Activated T-cell treated with anti-CD3 and anti-CD28 coated beads, Interleukin-2, amount 50 U/mL, for 72 hours (primary cell): ENCODE data around the gene SYNPO2. TPM values are rescaled to one million over a fixed set of nuclear protein-coding genes. Genes with fewer than 3 reads are reported as not detected.

Source experiments
- ATAC-seq, 2 donors: fragments of 150-1000 bp; cut with Tn5 transposase; replicated peaks in 1 of 2; 2 replicates each; pipeline ENCODE4 v1.10.0; 2021; ENCODE audit warnings: moderate library complexity in 2 of 2, mild to moderate bottlenecking in 1 of 2
- DNase-seq, 2 donors: peaks; one replicate each; pipeline ENCODE4 v3.0.0; 2021 to 2022; ENCODE audit warnings: mixed read lengths in 1 of 2
- H3K27ac Mint-ChIP-seq: one replicate; pipeline ENCODE4 v1.8.0; 2022; ENCODE audit warnings: mild to moderate bottlenecking, moderate library complexity, mixed read lengths
- H3K27me3 Mint-ChIP-seq: one replicate; pipeline ENCODE4 v1.8.0; 2022; ENCODE audit warnings: low read depth, mixed read lengths
- H3K36me3 Mint-ChIP-seq, 2 donors: one replicate each; pipeline ENCODE4 v1.8.0; 2022; ENCODE audit warnings: mixed read lengths in 2 of 2, mild to moderate bottlenecking in 1 of 2; ENCODE audit not compliant: insufficient read depth in 2 of 2
- H3K4me1 Mint-ChIP-seq: one replicate; pipeline ENCODE4 v1.8.0; 2022; ENCODE audit warnings: low read depth, mixed read lengths
- H3K4me3 Mint-ChIP-seq, 2 donors: one replicate each; pipeline ENCODE4 v1.8.0; 2022; ENCODE audit warnings: mild to moderate bottlenecking in 2 of 2, mixed read lengths in 2 of 2, moderate library complexity in 2 of 2
- H3K9me3 Mint-ChIP-seq, 2 donors: one replicate each; pipeline ENCODE4 v1.8.0; 2022; ENCODE audit warnings: mixed read lengths in 2 of 2
- total RNA-seq, 2 donors: library from RNA; stranded (reverse); gene quantifications; one replicate each; pipeline ENCODE4 v1.2.3, GENCODE V29; 2022

SYNPO2 gene
- under 1 TPM; 0.31 to 0.35 TPM for total RNA-seq

- Mint-ChIP-seq H3K4me3 (peak within 1 kb of the TSS; percentile 85 to 88), H3K36me3 (no peaks in the 10 kb centered on the region), H3K4me1 (peaks cover 18% of the 10 kb centered on the region), H3K27ac (no peak within 1 kb of the TSS), H3K9me3 (no peaks in the 10 kb centered on the region), H3K27me3 (peaks cover 31% of the 10 kb centered on the region)
- ATAC-seq = peak; percentile 92 to 93
- peak; percentile 39 to 43 for DNase-seq
These were observed at the start of gene SYNPO2 for GRCh38 chr4:118888666-118889311. SYNPO2 (plus strand) TSS chr4:118888854; CDS start chr4:118889037, 183 bp downstream.

GRCh38 chr4:118839221-118839927 lies 49.3 kb upstream of the SYNPO2 start:
- Mint-ChIP-seq H3K27me3 (peaks cover 4% of the 10 kb centered on the region), H3K4me3 (no peak overlapping the region), H3K4me1 (peaks cover 25% of the 10 kb centered on the region), H3K36me3 (peaks cover 3 to 9% of the 10 kb centered on the region in 2 donors), H3K9me3 (no peaks in the 10 kb centered on the region), H3K27ac (no peak overlapping the region)
- ATAC-seq (no peak), DNase-seq (no peak)

- Mint-ChIP-seq H3K36me3 (no peaks in the 10 kb centered on the region), H3K27ac (no peak overlapping the region), H3K9me3 (no peaks in the 10 kb centered on the region), H3K4me3 (no peak overlapping the region), H3K27me3 (peaks cover 4% of the 10 kb centered on the region), H3K4me1 (peaks cover 7% of the 10 kb centered on the region)
- ATAC-seq (peak in 1 of 2 donors; percentile 52), DNase-seq (no peak)
These were observed 46.6 kb upstream of the SYNPO2 start for GRCh38 chr4:118842055-118842454.

GRCh38 chr4:118843237-118843636 lies 45.4 kb upstream of the SYNPO2 start:
- Mint-ChIP-seq H3K27ac (no peak overlapping the region), H3K36me3 (no peaks in the 10 kb centered on the region), H3K9me3 (no peaks in the 10 kb centered on the region), H3K27me3 (peaks cover 4% of the 10 kb centered on the region), H3K4me1 (peaks cover 6% of the 10 kb centered on the region), H3K4me3 (no peak overlapping the region)
- no peak for DNase-seq
- ATAC-seq = no peak

GRCh38 chr4:118845552-118846050 lies 43.1 kb upstream of the SYNPO2 start:
- peaks cover 1 to 2% of the 10 kb centered on the region in 2 donors for H3K36me3 Mint-ChIP-seq
- no peak overlapping the region for H3K27ac Mint-ChIP-seq
- peaks cover 15% of the 10 kb centered on the region for H3K4me1 Mint-ChIP-seq
- ATAC-seq (no peak), DNase-seq (no peak)
- peaks cover 4% of the 10 kb centered on the region for H3K27me3 Mint-ChIP-seq
- H3K9me3 Mint-ChIP-seq = peaks cover 0 to 5% of the 10 kb centered on the region in 2 donors
- no peak overlapping the region for H3K4me3 Mint-ChIP-seq

GRCh38 chr4:118846979-118847378 lies 41.7 kb upstream of the SYNPO2 start:
- Mint-ChIP-seq H3K9me3 (peaks cover 0 to 5% of the 10 kb centered on the region in 2 donors), H3K36me3 (peaks cover 3 to 4% of the 10 kb centered on the region in 2 donors), H3K4me1 (peaks cover 20% of the 10 kb centered on the region), H3K27me3 (peaks cover 4% of the 10 kb centered on the region), H3K27ac (no peak overlapping the region), H3K4me3 (no peak overlapping the region)
- ATAC-seq (no peak), DNase-seq (no peak)

- peaks cover 0 to 5% of the 10 kb centered on the region in 2 donors for H3K9me3 Mint-ChIP-seq
- H3K27me3 Mint-ChIP-seq = peaks cover 2% of the 10 kb centered on the region
- DNase-seq (no peak), ATAC-seq (no peak)
- H3K36me3 Mint-ChIP-seq = peaks cover 3 to 4% of the 10 kb centered on the region in 2 donors
- H3K4me1 Mint-ChIP-seq = peaks cover 15% of the 10 kb centered on the region
- H3K27ac Mint-ChIP-seq = no peak overlapping the region
- H3K4me3 Mint-ChIP-seq = no peak overlapping the region
These were observed 40.4 kb upstream of the SYNPO2 start for GRCh38 chr4:118848242-118848641.

- Mint-ChIP-seq H3K4me1 (peaks cover 15% of the 10 kb centered on the region), H3K36me3 (peaks cover 3 to 4% of the 10 kb centered on the region in 2 donors), H3K9me3 (peaks cover 0 to 5% of the 10 kb centered on the region in 2 donors), H3K27me3 (no peaks in the 10 kb centered on the region), H3K4me3 (no peak overlapping the region), H3K27ac (no peak overlapping the region)
- ATAC-seq = no peak
- DNase-seq = no peak
These were observed 39.8 kb upstream of the SYNPO2 start for GRCh38 chr4:118848901-118849300.

- ATAC-seq = peak; percentile 9 to 18
- Mint-ChIP-seq H3K36me3 (peaks cover 3 to 4% of the 10 kb centered on the region in 2 donors), H3K4me1 (peaks cover 15% of the 10 kb centered on the region), H3K27me3 (no peaks in the 10 kb centered on the region), H3K9me3 (peaks cover 0 to 5% of the 10 kb centered on the region in 2 donors), H3K4me3 (peak overlapping the region; percentile 92 to 99), H3K27ac (peak overlapping the region; percentile 98)
- no peak for DNase-seq
These were observed 38.7 kb upstream of the SYNPO2 start for GRCh38 chr4:118849867-118850487.

GRCh38 chr4:118850488-118851173 lies 38.0 kb upstream of the SYNPO2 start:
- peak overlapping the region; percentile 92 to 99 for H3K4me3 Mint-ChIP-seq

GRCh38 chr4:118857760-118858159 lies 30.9 kb upstream of the SYNPO2 start:
- ATAC-seq (no peak), DNase-seq (no peak)
- H3K4me3 Mint-ChIP-seq = no peak overlapping the region

More at GRCh38 chr4:118850488-118851173, 38.0 kb upstream of the SYNPO2 start:
- H3K9me3 Mint-ChIP-seq = peaks cover 0 to 5% of the 10 kb centered on the region in 2 donors
- peaks cover 15% of the 10 kb centered on the region for H3K4me1 Mint-ChIP-seq
- peaks cover 3 to 4% of the 10 kb centered on the region in 2 donors for H3K36me3 Mint-ChIP-seq
- ATAC-seq (peak; percentile 79 to 86), DNase-seq (peak; percentile 29 to 35)
- H3K27me3 Mint-ChIP-seq = no peaks in the 10 kb centered on the region
- peak overlapping the region; percentile 98 for H3K27ac Mint-ChIP-seq

GRCh38 chr4:118858779-118859178 lies 29.9 kb upstream of the SYNPO2 start:
- no peak for ATAC-seq
- no peak for DNase-seq
- Mint-ChIP-seq H3K4me3 (no peak overlapping the region), H3K27me3 (no peaks in the 10 kb centered on the region), H3K9me3 (no peaks in the 10 kb centered on the region), H3K4me1 (no peaks in the 10 kb centered on the region), H3K36me3 (no peaks in the 10 kb centered on the region), H3K27ac (no peak overlapping the region)

More at GRCh38 chr4:118857760-118858159, 30.9 kb upstream of the SYNPO2 start:
- Mint-ChIP-seq H3K36me3 (no peaks in the 10 kb centered on the region), H3K27ac (no peak overlapping the region), H3K27me3 (no peaks in the 10 kb centered on the region), H3K4me1 (no peaks in the 10 kb centered on the region), H3K9me3 (no peaks in the 10 kb centered on the region)
